HEK293 (cell line): ENCODE data around the gene GSTM1.

Source experiments
- CTCF ChIA-PET: fragments of 350-600 bp; formaldehyde crosslinking; extraction: SDS; loops from one replicate; lab custom pipeline; 2021; ENCODE audit warnings: antibody characterized with exemption; lab: Yijun Ruan, JAX
- POLR2A ChIA-PET: fragments of 300-600 bp; formaldehyde crosslinking; extraction: SDS; loops from one replicate; lab custom pipeline; 2020; ENCODE audit warnings: antibody characterized with exemption, inconsistent platforms; lab: Yijun Ruan, JAX
- H3K27ac ChIP-seq: fragments of 200-500 bp; sonication (Bioruptor generic); 2 replicates; pipeline ENCODE4 v1.5.1; 2014; ENCODE audit warnings: low read depth, low read length, control low read depth, inconsistent platforms; ENCODE audit errors: extremely low read depth
- H3K36me3 ChIP-seq, 2 experiments: fragments of 200-500 bp in 1 of 2; sonication (Bioruptor generic) in 1 of 2; 1 replicate in 1 of 2; 2 replicates in 1 of 2; pipeline ENCODE4 v1.5.1; 2014 to 2017; ENCODE audit warnings: inconsistent platforms in 2 of 2, low read length in 2 of 2; ENCODE audit not compliant: control insufficient read depth in 2 of 2, insufficient read depth in 1 of 2
- H3K4me1 ChIP-seq: fragments of 200-500 bp; sonication (Bioruptor generic); 2 replicates; pipeline ENCODE4 v1.5.1; 2014; ENCODE audit warnings: mild to moderate bottlenecking, low read length, inconsistent platforms; ENCODE audit not compliant: control insufficient read depth, insufficient read depth
- H3K4me3 ChIP-seq: 2 replicates; pipeline ENCODE4 v1.5.1; 2011; ENCODE audit warnings: low read depth, mild to moderate bottlenecking, control low read depth, low read length, moderate library complexity
- H3K9me3 ChIP-seq: fragments of 200-500 bp; sonication (Bioruptor generic); 2 replicates; pipeline ENCODE4 v1.5.1; 2014; ENCODE audit warnings: low read depth, low read length, inconsistent platforms; ENCODE audit not compliant: control insufficient read depth, insufficient read depth
- GLIS1 ChIP-seq: fragments of 450-650 bp; formaldehyde crosslinking; IDR thresholded peaks from 2 replicates; pipeline ENCODE4 v1.5.1; 2016; ENCODE audit warnings: missing biosample characterization, missing genetic modification characterization
- GLIS2 ChIP-seq: fragments of 450-650 bp; formaldehyde crosslinking; IDR thresholded peaks from 2 replicates; pipeline ENCODE4 v1.5.1; 2016; ENCODE audit warnings: missing biosample characterization, missing genetic modification characterization
- KLF16 ChIP-seq: fragments of 450-650 bp; formaldehyde crosslinking; IDR thresholded peaks from 2 replicates; pipeline ENCODE4 v1.5.1; 2017; ENCODE audit warnings: missing biosample characterization, missing genetic modification characterization
- KLF8 ChIP-seq: fragments of 450-650 bp; formaldehyde crosslinking; IDR thresholded peaks from 2 replicates; pipeline ENCODE4 v1.5.1; 2016; ENCODE audit warnings: missing biosample characterization, missing genetic modification characterization
- OSR2 ChIP-seq: fragments of 450-650 bp; formaldehyde crosslinking; IDR thresholded peaks from 2 replicates; pipeline ENCODE4 v1.5.1; 2016; ENCODE audit warnings: missing biosample characterization, missing genetic modification characterization
- PBX3 ChIP-seq: sonication (generic); formaldehyde crosslinking; IDR thresholded peaks from 2 replicates; pipeline ENCODE4 v1.8.1; 2022; ENCODE audit warnings: mild to moderate bottlenecking, moderate library complexity, missing genetic modification reagents
- SP7 ChIP-seq: fragments of 450-650 bp; formaldehyde crosslinking; IDR thresholded peaks from 2 replicates; pipeline ENCODE4 v1.5.1; 2016; ENCODE audit warnings: missing biosample characterization, missing genetic modification characterization
- ZBTB1 ChIP-seq: fragments of 450-650 bp; formaldehyde crosslinking; IDR thresholded peaks from 2 replicates; pipeline ENCODE4 v1.5.1; 2016; ENCODE audit warnings: missing biosample characterization, missing genetic modification characterization
- ZBTB20 ChIP-seq: fragments of 450-650 bp; formaldehyde crosslinking; IDR thresholded peaks from 2 replicates; pipeline ENCODE4 v1.5.1; 2016; ENCODE audit warnings: missing biosample characterization, missing genetic modification characterization
- ZBTB26 ChIP-seq: fragments of 450-650 bp; formaldehyde crosslinking; optimal IDR thresholded peaks from 2 replicates; pipeline ENCODE3; 2016; ENCODE audit warnings: missing biosample characterization, mild to moderate bottlenecking, missing genetic modification characterization
- ZBTB6 ChIP-seq: fragments of 450-650 bp; formaldehyde crosslinking; IDR thresholded peaks from 2 replicates; pipeline ENCODE4 v1.5.1; 2017; ENCODE audit warnings: missing biosample characterization, missing genetic modification characterization
- ZNF2 ChIP-seq: fragments of 450-650 bp; formaldehyde crosslinking; IDR thresholded peaks from 2 replicates; pipeline ENCODE4 v1.5.1; 2016; ENCODE audit warnings: missing biosample characterization, missing genetic modification characterization
- ZNF521 ChIP-seq: fragments of 450-650 bp; formaldehyde crosslinking; IDR thresholded peaks from 2 replicates; pipeline ENCODE4 v1.5.1; 2017; ENCODE audit warnings: missing biosample characterization, mild to moderate bottlenecking, missing genetic modification characterization
- ZNF76 ChIP-seq: fragments of 450-650 bp; formaldehyde crosslinking; IDR thresholded peaks from 2 replicates; pipeline ENCODE4; 2016; ENCODE audit warnings: low read depth, missing biosample characterization, missing genetic modification characterization, borderline replicate concordance
- ZSCAN16 ChIP-seq: fragments of 450-650 bp; formaldehyde crosslinking; IDR thresholded peaks from 2 replicates; pipeline ENCODE4 v1.5.1; 2016; ENCODE audit warnings: missing biosample characterization, missing genetic modification characterization
- ZXDB ChIP-seq: fragments of 450-650 bp; formaldehyde crosslinking; IDR thresholded peaks from 2 replicates; pipeline ENCODE4 v1.5.1; 2016; ENCODE audit warnings: missing biosample characterization, missing genetic modification characterization
- TF ChIP-seq, protein P1 (sequence below): fragments of 450-650 bp; formaldehyde crosslinking; IDR thresholded peaks from 2 replicates; pipeline ENCODE4 v1.5.1; 2016; ENCODE audit warnings: missing biosample characterization, missing genetic modification characterization
- TF ChIP-seq, protein P2 (sequence below): fragments of 450-650 bp; formaldehyde crosslinking; IDR thresholded peaks from 2 replicates; pipeline ENCODE4 v1.5.1; 2016; ENCODE audit warnings: missing biosample characterization, missing genetic modification characterization
- TF ChIP-seq, protein P3 (sequence below): fragments of 450-650 bp; formaldehyde crosslinking; IDR thresholded peaks from 2 replicates; pipeline ENCODE4 v1.5.1; 2016; ENCODE audit warnings: missing biosample characterization, missing genetic modification characterization

The GSTM1 gene

DNA sequence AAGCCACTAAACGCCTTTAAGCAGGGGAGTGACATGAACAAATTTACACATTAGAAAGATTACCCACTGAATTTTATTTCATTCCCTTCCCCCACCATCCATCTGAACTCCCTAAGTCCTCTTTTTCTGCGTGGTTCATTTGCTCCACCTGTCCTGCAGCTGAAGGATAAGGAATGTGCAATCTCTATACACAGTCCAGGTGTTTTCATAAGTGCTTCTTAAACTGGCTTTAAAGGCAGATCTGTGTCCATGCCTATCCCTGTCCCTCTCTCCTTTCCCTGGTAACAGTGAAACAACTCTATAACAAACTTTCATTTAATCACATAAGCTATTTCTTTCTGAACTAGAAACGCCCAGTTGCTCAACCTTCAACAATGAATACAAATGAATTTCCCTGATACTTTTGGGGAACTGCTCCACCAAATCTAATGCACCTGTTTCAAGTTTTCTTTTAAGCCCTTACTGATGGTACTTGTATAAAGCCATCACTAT is 44.8 kb downstream of the GSTM1 start (continued):
- TF ChIP-seq ZBTB1 (tag by site-specific recombination) (no peak), ZNF521 (tag by site-specific recombination) (no peak), GLIS1 (no peak), ZBTB26 (tag by site-specific recombination) (no peak), ZSCAN16 (tag by site-specific recombination) (no peak)

DNA sequence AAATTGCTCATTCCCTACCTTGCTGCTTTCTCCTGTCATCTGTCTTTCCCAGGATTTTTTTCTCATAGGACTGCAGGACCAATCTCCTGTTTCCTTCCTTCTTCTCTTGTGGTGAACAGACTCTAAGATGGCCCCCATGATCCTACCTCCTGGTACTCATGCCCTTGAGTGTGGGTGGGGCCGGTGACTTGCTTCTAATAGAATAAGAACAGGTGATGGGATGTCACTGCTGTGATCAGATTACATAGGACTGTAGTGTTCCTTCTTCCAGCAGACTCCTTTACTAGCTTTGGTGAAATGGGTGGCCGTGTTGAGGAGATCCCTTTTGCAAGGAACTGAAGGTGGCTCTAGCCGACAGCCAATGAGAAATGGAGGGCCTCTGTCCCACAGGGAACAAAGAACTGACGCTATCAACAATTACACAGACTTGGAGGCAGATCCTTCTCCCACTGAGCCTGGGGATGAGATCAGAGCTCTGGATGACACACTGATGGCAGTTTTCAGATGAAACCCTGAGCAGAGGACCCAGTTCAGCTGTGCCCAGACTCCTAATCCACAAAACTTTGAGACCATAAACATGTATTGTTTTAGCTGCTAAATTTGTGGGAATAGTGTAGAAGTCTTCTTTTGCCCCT is 45.7 kb downstream of the GSTM1 start:
- TF ChIP-seq ZNF2 (tag by site-specific recombination): no peak
- no peak for TF ChIP-seq ZBTB20 (tag by site-specific recombination)
- H3K4me1 ChIP-seq: no peaks in the 10 kb centered on the region
- H3K36me3 ChIP-seq: peaks cover 0 to 20% of the 10 kb centered on the region in 2 experiments; a peak in 1 of 3 replicates
- CTCF ChIA-PET: interaction anchor here (0.7 to 0.8 kb wide), 2 partner anchors 201 to 239 kb away, joined by 3 read pairs; partner anchors contain the start of gene CYB561D1
- no peaks in the 10 kb centered on the region for H3K9me3 ChIP-seq
- no peak overlapping the region for H3K4me3 ChIP-seq
- no peak overlapping the region for H3K27ac ChIP-seq
- POLR2A ChIA-PET: interaction anchor here (1.4 kb wide), 1 partner anchor 185 kb away, joined by 4 read pairs; the partner anchor contains the start of gene GNAI3

- Histone ChIP-seq H3K9me3 (no peaks in the 10 kb centered on the region), H3K27ac (peak overlapping the region; percentile 55; the same call in 1 of the 2 replicates), H3K36me3 (peaks cover 0 to 21% of the 10 kb centered on the region in 2 experiments; a peak in 1 of 3 replicates), H3K4me1 (no peaks in the 10 kb centered on the region), H3K4me3 (peak overlapping the region; percentile 53)
- CTCF ChIA-PET: interaction anchor here (1.3 kb wide), 1 partner anchor 245 kb away, joined by 6 read pairs; the partner anchor contains the start of gene AHCYL1
- POLR2A ChIA-PET: interaction anchor here (0.8 kb wide), 1 partner anchor 192 kb away, joined by 3 read pairs; the partner anchor contains the start of gene GNAI3
- TF ChIP-seq OSR2 (tag by site-specific recombination) (no peak), ZNF76 (0 out of 2 replicates have a peak, but pooled peaks have one; percentile 26), PBX3 (0 out of 2 replicates have a peak, but pooled peaks have one; percentile 35), KLF8 (0 out of 2 replicates have a peak, but pooled peaks have one; percentile 43), KLF16 (tag by site-specific recombination) (0 out of 2 replicates have a peak, but pooled peaks have one; percentile 65), ZBTB20 (tag by site-specific recombination) (peak; percentile 10; the same call in 1 of the 2 replicates), ZXDB (tag by site-specific recombination) (peak; percentile 80), GLIS2 (tag by site-specific recombination) (peak; percentile 32; the same call in 1 of the 2 replicates), ZBTB6 (tag by site-specific recombination) (no peak), SP7 (tag by site-specific recombination) (0 out of 2 replicates have a peak, but pooled peaks have one; percentile 14)
- TF ChIP-seq, protein P1, sequence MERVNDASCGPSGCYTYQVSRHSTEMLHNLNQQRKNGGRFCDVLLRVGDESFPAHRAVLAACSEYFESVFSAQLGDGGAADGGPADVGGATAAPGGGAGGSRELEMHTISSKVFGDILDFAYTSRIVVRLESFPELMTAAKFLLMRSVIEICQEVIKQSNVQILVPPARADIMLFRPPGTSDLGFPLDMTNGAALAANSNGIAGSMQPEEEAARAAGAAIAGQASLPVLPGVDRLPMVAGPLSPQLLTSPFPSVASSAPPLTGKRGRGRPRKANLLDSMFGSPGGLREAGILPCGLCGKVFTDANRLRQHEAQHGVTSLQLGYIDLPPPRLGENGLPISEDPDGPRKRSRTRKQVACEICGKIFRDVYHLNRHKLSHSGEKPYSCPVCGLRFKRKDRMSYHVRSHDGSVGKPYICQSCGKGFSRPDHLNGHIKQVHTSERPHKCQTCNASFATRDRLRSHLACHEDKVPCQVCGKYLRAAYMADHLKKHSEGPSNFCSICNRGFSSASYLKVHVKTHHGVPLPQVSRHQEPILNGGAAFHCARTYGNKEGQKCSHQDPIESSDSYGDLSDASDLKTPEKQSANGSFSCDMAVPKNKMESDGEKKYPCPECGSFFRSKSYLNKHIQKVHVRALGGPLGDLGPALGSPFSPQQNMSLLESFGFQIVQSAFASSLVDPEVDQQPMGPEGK: peak; percentile 26; the same call in 1 of the 2 replicates
- TF ChIP-seq, protein P2, sequence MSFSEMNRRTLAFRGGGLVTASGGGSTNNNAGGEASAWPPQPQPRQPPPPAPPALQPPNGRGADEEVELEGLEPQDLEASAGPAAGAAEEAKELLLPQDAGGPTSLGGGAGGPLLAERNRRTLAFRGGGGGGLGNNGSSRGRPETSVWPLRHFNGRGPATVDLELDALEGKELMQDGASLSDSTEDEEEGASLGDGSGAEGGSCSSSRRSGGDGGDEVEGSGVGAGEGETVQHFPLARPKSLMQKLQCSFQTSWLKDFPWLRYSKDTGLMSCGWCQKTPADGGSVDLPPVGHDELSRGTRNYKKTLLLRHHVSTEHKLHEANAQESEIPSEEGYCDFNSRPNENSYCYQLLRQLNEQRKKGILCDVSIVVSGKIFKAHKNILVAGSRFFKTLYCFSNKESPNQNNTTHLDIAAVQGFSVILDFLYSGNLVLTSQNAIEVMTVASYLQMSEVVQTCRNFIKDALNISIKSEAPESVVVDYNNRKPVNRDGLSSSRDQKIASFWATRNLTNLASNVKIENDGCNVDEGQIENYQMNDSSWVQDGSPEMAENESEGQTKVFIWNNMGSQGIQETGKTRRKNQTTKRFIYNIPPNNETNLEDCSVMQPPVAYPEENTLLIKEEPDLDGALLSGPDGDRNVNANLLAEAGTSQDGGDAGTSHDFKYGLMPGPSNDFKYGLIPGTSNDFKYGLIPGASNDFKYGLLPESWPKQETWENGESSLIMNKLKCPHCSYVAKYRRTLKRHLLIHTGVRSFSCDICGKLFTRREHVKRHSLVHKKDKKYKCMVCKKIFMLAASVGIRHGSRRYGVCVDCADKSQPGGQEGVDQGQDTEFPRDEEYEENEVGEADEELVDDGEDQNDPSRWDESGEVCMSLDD: peak; percentile 75
- TF ChIP-seq, protein P3, sequence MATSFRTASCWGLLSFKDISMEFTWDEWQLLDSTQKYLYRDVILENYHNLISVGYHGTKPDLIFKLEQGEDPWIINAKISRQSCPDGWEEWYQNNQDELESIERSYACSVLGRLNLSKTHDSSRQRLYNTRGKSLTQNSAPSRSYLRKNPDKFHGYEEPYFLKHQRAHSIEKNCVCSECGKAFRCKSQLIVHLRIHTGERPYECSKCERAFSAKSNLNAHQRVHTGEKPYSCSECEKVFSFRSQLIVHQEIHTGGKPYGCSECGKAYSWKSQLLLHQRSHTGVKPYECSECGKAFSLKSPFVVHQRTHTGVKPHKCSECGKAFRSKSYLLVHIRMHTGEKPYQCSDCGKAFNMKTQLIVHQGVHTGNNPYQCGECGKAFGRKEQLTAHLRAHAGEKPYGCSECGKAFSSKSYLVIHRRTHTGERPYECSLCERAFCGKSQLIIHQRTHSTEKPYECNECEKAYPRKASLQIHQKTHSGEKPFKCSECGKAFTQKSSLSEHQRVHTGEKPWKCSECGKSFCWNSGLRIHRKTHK: no peak
These were observed 52.4 kb downstream of the GSTM1 start for GRCh38 chr1:109739738-109740614.
